ENCODE measurements around the gene FAM110A.
"Not testable (repeated sequence)": the region's sequence is repeated elsewhere in the genome, so short reads cannot be mapped to it uniquely, and the experiment has no call there.

FAM110A gene

GRCh38 chr20:841568-842546 is 8.3 kb downstream of the FAM110A start:
- peak overlapping the region; percentile 70 for H3K4me3 ChIP-seq (ENCODE audit: low read depth, low read length)

- H3K4me3 ChIP-seq (ENCODE audit: low read depth, low read length): no peak overlapping the region
Measured at GRCh38 chr20:842547-842940, 9.0 kb downstream of the FAM110A start.

GRCh38 chr20:843912-844311 is 10.4 kb downstream of the FAM110A start:
- no peak overlapping the region for H3K4me3 ChIP-seq (ENCODE audit: low read depth, low read length)

GRCh38 chr20:844473-845225 is 11.1 kb downstream of the FAM110A start:
- peak overlapping the region; percentile 43 for H3K4me3 ChIP-seq (ENCODE audit: low read depth, low read length)

- no peak overlapping the region for H3K4me3 ChIP-seq (ENCODE audit: low read depth, low read length)
Measured at GRCh38 chr20:845226-845868, 11.8 kb downstream of the FAM110A start.

- H3K4me3 ChIP-seq (ENCODE audit: low read depth, low read length): no peak overlapping the region
Measured at GRCh38 chr20:845941-846893, 12.7 kb downstream of the FAM110A start.

- no peak overlapping the region for H3K4me3 ChIP-seq (ENCODE audit: low read depth, low read length)
Measured at GRCh38 chr20:846894-847278, 13.4 kb downstream of the FAM110A start.

- H3K4me3 ChIP-seq (ENCODE audit: low read depth, low read length): no peak overlapping the region
Measured at GRCh38 chr20:848193-848592, 14.7 kb downstream of the FAM110A start.

- not testable (repeated sequence) for H3K4me3 ChIP-seq (ENCODE audit: low read depth, low read length)
Measured at GRCh38 chr20:848731-849130, 15.2 kb downstream of the FAM110A start.

GRCh38 chr20:853406-853996 is 20.0 kb downstream of the FAM110A start:
- H3K4me3 ChIP-seq (ENCODE audit: low read depth, low read length): no peak overlapping the region

- H3K4me3 ChIP-seq (ENCODE audit: low read depth, low read length): no peak overlapping the region
Measured at GRCh38 chr20:854601-855000, 21.1 kb downstream of the FAM110A start.

- H3K4me3 ChIP-seq (ENCODE audit: low read depth, low read length): no peak overlapping the region
Measured at GRCh38 chr20:855466-856360, 22.2 kb downstream of the FAM110A start.

GRCh38 chr20:856361-856775 is 22.9 kb downstream of the FAM110A start:
- H3K4me3 ChIP-seq (ENCODE audit: low read depth, low read length): no peak overlapping the region

- no peak overlapping the region for H3K4me3 ChIP-seq (ENCODE audit: low read depth, low read length)
Measured at GRCh38 chr20:858011-858410, 24.5 kb downstream of the FAM110A start.

- H3K4me3 ChIP-seq (ENCODE audit: low read depth, low read length): no peak overlapping the region
Measured at GRCh38 chr20:859751-860231, 26.3 kb downstream of the FAM110A start.

GRCh38 chr20:860891-861290 is 27.4 kb downstream of the FAM110A start:
- no peak overlapping the region for H3K4me3 ChIP-seq (ENCODE audit: low read depth, low read length)

- no peak overlapping the region for H3K4me3 ChIP-seq (ENCODE audit: low read depth, low read length)
Measured at GRCh38 chr20:865440-865839, 31.9 kb downstream of the FAM110A start.

- H3K4me3 ChIP-seq (ENCODE audit: low read depth, low read length): no peak overlapping the region
Measured at GRCh38 chr20:868279-868678, 34.8 kb downstream of the FAM110A start.

- H3K4me3 ChIP-seq (ENCODE audit: low read depth, low read length): no peak overlapping the region
Measured at GRCh38 chr20:869606-870005, 36.1 kb downstream of the FAM110A start.
